HG02852 (cell line): Measurements from ENCODE around the gene NMRAL1.

ENCODE experiments used
- ATAC-seq: cut with Tn5 transposase; IDR thresholded peaks from one replicate; pipeline ENCODE4 v1.9.1; 2021; ENCODE audit warnings: mild to moderate bottlenecking, moderate library complexity; ENCODE audit not compliant: unreplicated experiment

Gene NMRAL1

GRCh38 chr16:4505356-4506147, 31.1 kb upstream of the NMRAL1 start:
- peak; percentile 79 for ATAC-seq

DNA sequence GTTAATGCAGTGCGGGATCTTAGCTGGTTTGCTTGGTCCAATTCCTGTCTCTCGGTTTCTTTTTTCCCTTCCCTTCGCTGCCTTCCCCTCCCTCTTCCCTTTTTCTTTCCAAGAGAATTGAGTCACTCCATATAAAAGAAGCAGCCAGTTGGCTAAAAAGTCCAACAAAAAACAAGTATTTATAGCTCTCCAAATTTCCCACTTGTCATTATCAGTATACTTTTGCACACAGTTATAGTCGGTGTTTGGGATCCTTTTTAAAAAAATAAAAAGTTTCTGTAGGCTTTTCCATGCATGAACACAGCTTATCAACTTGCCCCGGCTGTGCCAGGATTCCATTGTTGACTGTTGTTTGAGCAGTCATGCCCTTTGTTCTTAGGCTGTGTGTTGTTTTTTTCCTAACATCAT, 26.6 kb upstream of the NMRAL1 start:
- ATAC-seq, result no peak

DNA sequence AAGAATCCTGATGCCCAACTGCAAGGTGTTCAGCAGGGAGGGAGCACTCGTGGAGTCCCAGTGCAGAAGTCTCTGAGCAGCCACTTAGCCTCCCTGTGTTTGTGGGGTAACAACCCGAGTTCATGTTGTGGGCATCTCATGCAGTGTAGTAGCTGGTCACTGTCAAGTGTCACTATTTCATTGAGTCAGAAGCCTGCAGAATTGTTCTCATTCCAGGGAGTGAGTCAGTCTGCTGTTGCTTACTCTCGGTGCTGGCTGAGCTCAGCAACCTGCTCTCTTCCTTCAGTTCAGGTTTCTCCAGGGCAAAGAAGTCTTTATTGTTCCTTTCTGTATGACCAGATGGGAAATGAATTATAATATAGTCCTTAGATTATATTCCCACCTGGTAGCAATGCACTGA, 25.8 kb upstream of the NMRAL1 start:
- no peak for ATAC-seq

GRCh38 chr16:4499196-4499555, 24.8 kb upstream of the NMRAL1 start:
- ATAC-seq, result no peak

DNA sequence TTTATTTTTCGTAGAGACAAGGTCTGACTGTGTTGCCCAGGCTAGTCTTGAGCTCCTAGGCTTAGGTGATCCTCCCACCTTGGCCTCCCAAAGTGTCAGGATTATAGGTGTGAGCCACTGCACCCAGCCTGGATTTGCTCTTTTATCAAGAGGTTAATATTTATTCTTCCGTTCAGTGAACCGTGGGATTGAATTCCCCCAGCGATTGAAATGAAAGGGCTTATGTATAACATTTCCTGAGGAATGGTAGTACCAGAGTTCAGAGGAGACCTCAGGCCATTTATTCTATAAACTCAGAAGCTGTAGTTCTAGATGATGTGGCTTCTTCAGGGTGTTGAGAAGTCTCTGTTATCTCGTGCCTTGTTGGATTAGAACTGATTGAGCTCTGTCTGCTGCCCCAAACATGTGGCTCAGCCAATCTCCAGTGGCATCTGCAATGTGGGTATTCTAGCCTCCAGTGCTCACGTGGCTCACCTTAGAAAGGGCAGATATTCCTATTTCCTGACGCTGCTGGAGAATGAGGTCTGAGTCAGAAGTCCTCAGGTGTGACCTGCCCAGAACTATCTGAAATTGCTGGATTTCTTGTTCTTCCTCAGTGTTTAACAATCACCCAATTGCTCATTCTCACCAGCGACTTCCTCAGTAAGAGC, 24.2 kb upstream of the NMRAL1 start:
- no peak for ATAC-seq

DNA sequence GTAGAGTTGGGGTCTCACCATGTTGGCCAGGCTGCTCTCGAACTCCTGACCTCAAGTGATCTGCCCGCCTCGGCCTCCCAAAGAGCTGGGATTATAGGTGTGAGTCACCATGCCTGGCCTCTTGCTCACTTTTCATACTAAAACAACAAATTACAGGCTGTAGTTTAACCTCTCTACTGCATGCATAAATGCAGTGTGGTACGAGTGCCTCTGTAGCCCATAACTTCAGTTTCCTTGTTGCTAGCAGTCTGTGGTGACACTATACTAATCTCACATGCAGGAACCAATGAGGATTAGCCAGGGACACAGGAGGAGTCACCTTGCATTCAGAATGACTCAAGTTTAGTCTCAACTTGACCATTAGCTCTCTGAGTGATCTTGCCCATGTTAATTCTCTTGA, 21.9 kb upstream of the NMRAL1 start:
- no peak for ATAC-seq

DNA sequence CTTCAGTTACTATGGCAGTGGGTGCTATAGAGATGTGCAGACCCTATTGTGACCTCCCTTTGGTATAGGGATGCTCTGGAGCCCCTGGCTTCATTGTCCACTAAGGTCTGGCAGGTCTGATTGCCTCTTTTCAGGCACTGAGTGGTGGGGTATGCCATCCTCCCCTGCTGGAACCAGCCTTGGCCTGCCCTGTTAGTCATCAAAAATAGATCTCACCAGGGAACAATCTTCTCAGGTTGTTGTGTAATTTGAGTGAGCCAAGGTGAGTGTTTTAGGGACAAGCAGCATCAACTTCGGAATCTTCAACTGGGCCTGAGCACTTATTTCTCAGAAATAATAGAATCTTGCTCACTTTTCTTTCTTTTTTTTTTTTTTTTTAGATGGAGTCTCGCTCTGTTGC, 21.3 kb upstream of the NMRAL1 start:
- ATAC-seq, result no peak

GRCh38 chr16:4494746-4495490, 20.5 kb upstream of the NMRAL1 start:
- ATAC-seq, result no peak

GRCh38 chr16:4491898-4492297, 17.5 kb upstream of the NMRAL1 start:
- ATAC-seq, result no peak

- ATAC-seq, result no peak
Measured at GRCh38 chr16:4489030-4489429, 14.6 kb upstream of the NMRAL1 start.

- no peak for ATAC-seq
Measured at GRCh38 chr16:4488499-4488967, 14.1 kb upstream of the NMRAL1 start.

DNA sequence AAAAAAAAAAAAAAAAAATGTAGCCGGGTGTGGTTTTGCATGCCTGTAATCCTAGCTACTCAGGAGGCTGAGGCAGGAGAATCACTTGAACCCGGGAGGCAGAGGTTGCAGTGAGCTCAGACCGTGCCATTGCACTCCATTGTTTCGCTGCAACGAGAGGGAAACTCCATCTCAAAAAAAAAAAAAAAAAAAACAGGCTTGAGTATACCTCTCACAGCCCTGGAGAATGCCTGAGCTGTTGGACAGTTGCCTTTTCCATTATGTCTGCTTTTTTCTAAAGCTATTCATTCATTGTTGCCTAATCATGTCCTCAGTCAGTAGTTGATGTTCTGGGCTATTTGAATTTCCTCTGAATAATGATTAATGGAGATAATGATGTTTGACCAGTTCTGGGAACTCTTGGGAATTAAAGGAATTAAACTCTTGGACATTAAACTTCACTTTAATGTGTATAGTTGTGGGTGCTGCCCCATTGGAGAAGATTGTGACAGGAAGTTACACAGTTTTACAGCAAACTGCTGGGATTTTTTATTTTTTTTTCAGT, 13.6 kb upstream of the NMRAL1 start:
- no peak for ATAC-seq

DNA sequence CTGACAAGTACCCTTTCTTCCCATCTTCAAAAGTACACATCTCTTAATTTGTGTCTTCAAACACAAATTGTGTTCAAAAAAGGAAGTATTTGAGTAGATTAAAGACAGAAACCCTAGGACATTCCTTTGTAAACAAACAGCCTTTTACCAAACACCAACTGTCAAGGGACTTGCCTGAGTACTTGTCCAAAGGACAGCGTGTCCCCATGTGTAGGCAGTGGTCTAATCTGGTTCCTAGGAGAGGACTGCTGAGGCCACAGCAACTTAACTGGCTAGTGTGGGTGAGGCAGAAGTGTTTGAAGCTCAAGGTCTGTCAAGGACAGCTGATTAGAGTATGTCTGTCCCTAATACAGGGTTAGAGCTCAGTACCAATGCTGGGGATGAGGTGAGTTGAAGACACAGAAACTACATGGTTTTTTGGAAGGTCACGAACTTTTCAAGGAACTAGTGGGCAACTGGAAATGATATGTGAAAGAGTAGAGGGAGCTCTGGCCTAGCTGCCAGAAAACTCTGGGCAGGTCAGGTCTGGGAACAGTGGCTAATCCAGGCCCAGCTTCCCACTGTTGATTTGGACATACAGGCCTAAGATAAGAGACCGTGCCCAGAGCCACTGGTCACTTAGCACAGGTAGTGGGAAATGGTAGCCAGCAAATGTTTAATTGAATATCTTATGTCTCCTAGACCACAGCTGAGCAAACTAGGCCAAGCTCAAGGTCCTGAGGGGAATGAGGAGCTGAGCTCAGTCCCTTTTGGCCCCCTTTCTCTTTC, 11.9 kb upstream of the NMRAL1 start:
- ATAC-seq, result no peak

GRCh38 chr16:4481963-4482362, 7.5 kb upstream of the NMRAL1 start:
- no peak for ATAC-seq

- ATAC-seq, result no peak
Measured at GRCh38 chr16:4481526-4481925, 7.1 kb upstream of the NMRAL1 start.

DNA sequence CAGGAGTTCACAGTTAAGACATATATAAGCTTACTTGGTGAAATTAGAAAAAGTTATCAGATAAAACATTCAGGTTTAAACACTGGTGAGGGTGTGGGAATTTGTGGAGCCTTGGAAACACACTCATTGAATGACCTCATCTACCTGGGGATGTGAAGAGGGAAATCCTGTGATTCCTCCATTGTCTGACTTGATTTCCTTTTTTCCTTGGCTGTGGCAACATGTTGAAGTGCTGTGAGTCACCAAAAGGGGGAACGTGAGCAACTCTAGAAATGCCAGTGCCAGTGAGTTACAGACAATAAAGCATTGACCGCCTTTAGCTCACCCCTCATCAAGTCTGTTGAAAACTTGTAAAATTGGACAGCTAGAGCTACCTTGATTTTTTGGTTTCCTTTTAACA, 3.5 kb upstream of the NMRAL1 start:
- no peak for ATAC-seq

DNA sequence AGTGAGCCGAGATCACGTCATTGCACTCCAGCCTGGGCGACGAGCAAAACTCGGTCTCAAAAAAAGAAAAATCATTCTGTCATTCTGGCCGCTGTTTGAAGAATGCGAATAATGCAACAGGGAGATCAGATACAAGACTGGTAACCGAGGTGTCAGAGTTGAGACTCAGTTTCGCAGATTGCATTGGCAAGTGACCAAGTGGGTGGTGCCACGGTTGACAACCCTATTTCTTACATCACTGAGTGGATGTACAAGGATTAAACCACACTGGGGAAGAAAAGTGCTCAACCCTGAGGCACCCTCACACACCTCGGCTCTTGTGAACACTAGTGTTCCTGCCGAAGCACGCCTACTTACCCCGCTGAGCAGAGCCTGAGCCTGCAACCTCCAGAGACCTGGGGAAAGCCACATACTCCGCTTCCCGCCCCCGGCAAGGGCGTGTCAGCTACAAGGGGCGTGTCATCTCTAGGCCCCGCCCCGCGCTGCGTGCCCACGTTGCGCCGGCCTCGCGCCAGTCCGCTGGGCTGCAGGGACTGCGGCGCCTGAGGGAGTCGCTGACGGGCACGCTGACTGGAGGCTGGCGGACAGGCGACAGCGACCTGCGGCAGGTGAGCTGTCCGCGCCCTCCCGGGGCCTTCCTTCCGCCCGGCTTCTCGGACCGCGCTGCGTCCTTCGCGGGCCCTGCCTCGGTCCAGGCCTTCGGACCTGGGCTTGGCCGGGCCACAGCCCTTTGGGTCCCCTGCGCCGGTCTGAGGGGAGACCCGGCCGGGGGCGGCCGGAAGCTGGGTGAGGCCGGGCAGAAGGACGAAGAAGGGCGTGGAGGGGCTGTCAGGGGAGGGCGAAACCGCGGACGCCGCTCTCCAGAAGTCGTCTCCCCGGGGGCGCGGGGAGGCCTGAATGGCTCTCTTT, 1.7 kb upstream of the NMRAL1 start, which contains the start of gene HMOX2:
Gene HMOX2, plus strand, starts transcription at position 519 of the 909 bp plus-strand sequence. CDS start 29,127 bp downstream, outside the sequence.
- peak; percentile 79 for ATAC-seq

DNA sequence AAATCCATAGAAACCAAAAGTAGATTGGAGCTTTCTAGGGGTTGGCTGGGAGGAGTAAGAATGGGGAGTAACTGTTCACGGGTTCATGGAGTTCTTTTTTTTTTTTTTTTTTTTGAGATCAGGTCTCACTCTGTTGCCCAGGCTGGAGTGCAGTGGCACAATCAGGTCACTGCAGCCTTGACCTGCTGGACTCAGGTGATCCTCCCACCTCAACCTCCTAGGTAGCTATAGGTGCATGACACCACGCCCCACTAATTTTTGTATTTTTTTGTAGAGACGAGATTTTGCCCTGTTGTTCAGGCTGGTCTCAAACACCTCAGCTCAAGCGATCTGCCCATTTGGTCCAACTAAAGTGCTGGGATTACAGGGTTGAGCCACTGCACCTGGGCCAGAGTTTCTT, 1.5 kb downstream of the NMRAL1 start:
- no peak for ATAC-seq

DNA sequence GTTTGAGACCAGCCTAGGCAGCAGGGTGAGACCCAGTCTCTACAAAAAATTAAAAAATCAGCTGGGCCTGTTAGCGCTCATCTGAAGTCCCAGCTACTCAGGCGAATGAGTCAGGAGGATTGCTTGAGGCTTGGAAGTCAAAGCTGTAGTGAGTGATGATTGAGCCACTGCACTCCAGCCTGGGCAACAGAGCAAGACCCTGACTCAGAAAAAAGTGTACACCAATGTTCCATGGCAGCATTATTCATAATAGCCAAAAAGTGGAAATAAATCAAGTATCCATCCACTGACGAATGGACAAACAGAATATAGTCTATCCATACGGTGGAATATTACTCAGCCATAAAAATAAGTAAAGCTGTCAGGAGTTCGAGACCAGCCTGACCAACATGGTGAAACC, 2.6 kb downstream of the NMRAL1 start:
- no peak for ATAC-seq

- no peak for ATAC-seq
Measured at GRCh38 chr16:4468972-4469371, 5.5 kb downstream of the NMRAL1 start.
